LHCN-M2 (cell line): ENCODE data around the gene NME4. TPM values are rescaled to one million over a fixed set of nuclear protein-coding genes. Genes with fewer than 3 reads are reported as not detected.
A peak's percentile ranks its signal among the peaks of the same experiment; 100 is the strongest.
"Not testable (repeated sequence)": the region's sequence is repeated elsewhere in the genome, so short reads cannot be mapped to it uniquely, and the experiment has no call there.

ENCODE experiments used
- DNase-seq: peaks from one replicate; pipeline ENCODE4 v3.0.0-alpha.2; 2012; ENCODE audit warnings: low read depth
- total RNA-seq: library from RNA; depleted of rRNA; stranded (reverse); fragments of >200 nt; gene quantifications from 2 replicates; pipeline ENCODE4 v1.2.3, GENCODE V29; 2014

NME4 gene
- total RNA-seq, 1 experiment from 2014 or later = 142 TPM

DNA sequence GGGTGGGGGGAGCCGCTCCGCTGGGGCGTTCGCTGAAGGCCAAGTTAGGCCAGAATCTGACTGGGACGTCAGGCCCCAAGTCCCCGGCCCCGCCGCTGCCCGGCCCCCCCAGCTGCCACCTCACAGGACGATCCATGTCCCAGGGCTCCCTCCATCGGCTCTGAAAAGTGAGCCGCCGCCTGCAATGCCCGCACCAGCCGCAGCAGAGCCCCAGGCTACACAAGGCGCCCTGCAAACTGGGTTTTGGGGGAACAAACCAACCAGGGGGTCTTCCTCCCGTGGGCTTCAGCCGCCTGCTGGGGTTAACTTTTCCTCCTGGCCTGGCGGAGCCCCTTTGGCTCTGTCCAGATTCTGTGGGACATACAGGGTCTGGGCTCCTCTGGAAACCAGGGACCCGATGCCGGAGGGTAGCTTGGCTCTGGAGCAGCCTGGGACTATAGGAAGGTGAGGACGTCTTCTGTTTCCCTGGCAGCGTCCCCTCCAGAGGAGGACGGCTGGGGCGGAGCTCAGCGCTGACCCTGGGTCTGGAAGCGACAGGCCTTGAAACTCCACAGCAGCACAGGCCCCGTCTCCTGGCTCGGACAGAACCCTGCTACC, 835 bp downstream of the NME4 start:
- DNase-seq = peak; percentile 35

GRCh38 chr16:398561-399339, 1.8 kb downstream of the NME4 start:
- no peak for DNase-seq

GRCh38 chr16:399340-400019, 2.5 kb downstream of the NME4 start:
- no peak for DNase-seq

DNA sequence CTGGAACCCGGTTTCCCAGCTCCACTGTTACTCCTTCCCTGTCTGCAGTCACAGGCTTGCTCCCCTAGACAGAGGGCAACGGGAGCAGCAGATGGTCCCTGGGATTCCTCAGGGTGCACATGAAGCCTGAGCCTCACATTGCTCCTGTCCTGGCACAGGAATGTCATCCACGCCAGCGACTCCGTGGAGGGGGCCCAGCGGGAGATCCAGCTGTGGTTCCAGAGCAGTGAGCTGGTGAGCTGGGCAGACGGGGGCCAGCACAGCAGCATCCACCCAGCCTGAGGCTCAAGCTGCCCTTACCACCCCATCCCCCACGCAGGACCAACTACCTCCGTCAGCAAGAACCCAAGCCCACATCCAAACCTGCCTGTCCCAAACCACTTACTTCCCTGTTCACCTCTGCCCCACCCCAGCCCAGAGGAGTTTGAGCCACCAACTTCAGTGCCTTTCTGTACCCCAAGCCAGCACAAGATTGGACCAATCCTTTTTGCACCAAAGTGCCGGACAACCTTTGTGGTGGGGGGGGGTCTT, 3.1 kb downstream of the NME4 start:
- no peak for DNase-seq

DNA sequence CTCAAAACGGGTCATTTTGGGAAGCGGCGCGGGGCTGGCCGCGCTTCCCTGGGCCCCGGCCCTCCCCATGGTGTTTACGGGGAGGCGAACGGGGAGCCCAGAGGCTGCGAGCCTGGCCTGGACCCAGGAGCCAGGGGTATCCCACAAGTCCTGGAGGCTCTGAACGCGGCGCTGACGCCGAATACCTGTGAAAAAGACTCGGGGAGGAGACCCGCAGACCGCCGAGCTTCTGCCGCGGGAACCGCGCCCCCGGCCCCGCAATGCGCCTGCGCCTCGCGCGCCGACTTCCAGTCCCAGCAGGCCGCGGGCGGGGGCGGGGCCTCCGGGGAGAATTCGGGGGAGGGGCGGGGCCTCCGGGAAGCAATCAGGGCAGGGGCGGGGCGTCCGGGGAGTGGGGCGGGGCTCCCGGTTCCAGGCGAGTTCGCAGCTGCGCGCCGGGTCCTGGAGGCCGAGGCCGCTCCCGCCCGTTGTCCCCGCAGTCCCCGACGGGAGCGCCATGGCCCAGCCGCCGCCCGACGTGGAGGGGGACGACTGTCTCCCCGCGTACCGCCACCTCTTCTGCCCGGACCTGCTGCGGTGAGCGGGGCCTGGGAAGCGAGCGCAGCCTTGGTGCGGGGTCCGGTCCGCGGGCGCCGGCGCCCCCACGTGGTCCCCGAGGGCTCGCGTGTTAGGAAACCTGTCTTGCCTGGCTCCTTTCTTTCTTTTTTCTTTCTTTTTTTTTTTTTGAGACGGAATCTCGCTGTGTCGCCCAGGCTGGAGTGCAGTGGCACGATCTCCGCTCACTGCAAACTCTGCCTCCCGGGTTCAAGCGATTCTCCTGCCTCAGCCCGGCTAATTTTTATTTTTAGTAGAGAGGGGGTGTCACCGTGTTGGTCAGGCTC, 4.7 kb downstream of the NME4 start, which contains the start of gene DECR2:
DECR2 (plus strand) TSS at position 418 of the 881 bp plus-strand sequence; CDS start at position 497, 79 bp downstream.
- peak; percentile 84 for DNase-seq

GRCh38 chr16:404971-405486, 8.0 kb downstream of the NME4 start:
- no peak for DNase-seq

DNA sequence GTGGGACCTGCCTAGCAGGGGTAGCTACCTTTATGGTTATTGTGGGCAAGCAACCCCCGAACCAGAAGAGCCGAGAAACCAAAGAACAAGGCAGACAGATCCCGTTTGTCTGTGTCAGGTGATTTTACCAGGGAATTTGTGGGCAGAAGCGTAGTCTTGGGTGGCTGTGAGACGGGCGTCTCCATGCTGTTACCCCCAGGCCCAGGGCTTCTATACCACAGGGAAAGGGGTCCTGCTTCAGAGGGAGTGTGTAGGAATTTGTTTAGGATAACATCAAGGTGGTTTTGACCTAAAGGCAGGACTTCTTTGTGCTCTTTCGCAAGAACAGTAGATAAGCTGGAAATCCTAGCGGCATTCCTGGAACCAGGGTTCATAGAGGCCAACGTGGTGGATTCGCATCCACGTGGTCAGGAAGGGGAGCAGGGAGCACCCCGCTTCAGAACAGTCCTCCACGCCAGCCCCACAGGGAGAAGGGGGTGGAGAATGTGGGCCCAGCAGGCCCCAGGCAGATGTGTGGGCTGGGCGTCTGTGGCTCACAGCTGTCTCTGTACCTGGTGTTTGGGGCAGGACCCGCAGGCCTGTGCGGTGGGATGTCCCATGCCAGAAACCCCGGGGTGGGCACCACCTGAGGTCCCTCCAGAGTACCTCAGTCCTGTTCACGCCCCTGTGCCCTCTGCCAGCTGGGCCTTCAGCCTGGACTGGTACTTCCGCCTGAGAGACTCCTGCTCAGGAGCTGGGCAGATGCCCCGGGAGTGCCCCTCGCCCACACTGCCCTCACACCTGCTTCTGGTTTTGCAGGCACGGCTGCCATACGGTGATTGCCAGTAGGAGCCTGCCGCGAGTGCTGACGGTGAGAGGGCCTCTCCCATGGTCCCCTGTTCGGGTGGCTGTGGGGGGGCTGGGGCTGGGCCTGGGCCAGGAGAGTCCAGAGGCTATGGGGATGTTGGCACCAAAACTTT, 8.8 kb downstream of the NME4 start:
- DNase-seq = no peak

- DNase-seq = no peak
Observed at GRCh38 chr16:407253-407652, 10.3 kb downstream of the NME4 start.

- DNase-seq = no peak
Observed at GRCh38 chr16:410516-411178, 13.6 kb downstream of the NME4 start.

DNA sequence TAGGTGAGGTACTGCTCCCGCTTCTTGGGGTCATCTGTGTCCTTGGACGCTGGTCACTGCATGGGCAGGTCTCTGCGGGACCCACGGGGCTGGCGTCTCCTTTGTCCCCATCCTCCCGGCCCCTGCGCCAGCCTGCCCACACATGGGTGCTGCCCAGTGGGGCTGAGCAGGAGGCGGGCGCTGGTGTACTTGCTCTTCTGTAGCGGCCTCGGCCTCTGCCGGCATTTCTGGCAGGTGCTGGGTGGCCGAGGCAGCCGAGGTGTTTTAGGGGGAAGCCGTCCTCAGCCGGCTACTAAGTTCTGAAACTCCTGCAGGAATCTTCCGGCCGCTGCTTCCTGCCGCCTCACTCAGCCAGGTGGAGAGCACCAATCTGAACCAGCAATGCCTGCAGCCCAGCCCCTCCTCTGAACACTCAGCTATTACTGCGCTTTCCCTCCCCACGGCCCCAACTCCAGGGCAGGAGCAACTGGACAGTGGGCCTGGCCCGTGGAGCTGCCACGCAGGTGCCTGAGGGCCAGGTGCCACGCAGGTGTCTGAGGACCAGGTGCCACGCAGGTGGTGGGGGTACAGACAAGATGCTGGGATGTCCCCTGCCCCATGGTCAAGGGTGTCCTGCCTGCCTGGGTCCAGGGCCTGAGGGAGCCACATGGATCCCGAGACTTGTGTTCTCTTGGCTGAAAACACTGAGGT, 14.7 kb downstream of the NME4 start:
- DNase-seq = no peak

DNA sequence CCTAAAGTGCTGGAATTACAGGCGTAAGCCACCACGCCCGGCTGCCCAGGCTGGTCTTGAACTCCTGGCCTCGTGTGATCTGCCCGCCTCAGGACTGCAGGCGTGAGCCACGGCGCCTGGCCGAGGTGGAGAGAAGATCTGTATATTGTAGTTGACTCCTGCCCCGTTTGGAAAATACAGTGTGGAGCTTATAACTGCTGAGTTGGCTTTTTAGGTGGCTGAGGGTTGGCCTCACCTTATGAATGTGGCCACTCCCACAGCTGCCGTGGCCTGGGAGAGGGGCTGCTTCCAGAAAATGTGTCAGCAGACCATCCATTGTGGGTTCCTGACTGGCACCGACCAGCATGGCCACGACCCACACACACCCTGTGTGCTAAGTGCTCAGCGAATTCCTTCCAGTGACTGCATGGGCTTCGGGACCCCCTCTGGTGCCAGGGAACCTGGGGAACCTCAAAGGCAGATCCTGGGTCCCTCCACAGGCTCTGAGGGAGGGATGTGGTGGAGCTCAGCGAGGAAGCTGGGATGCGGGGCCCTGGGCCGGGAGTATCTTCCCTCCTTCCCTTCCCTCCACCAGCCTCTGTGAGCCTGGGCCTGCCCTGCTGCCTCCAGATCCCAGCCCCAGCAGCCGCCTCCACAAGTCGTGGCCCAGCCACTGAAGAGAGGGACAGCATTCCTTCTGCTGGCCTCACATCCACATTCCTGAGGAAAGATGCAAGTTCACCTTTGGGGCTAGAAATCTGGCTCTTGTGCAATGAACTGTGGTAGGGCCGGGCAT, 17.6 kb downstream of the NME4 start:
- no peak for DNase-seq

GRCh38 chr16:415170-415498, 18.1 kb downstream of the NME4 start:
- not testable (repeated sequence) for DNase-seq

GRCh38 chr16:422179-422578, 25.2 kb downstream of the NME4 start:
- DNase-seq = not testable (repeated sequence)

- DNase-seq = peak; percentile 98
Observed at GRCh38 chr16:424033-424622, 27.1 kb downstream of the NME4 start.

GRCh38 chr16:424623-425081, 27.7 kb downstream of the NME4 start:
- no peak for DNase-seq

DNA sequence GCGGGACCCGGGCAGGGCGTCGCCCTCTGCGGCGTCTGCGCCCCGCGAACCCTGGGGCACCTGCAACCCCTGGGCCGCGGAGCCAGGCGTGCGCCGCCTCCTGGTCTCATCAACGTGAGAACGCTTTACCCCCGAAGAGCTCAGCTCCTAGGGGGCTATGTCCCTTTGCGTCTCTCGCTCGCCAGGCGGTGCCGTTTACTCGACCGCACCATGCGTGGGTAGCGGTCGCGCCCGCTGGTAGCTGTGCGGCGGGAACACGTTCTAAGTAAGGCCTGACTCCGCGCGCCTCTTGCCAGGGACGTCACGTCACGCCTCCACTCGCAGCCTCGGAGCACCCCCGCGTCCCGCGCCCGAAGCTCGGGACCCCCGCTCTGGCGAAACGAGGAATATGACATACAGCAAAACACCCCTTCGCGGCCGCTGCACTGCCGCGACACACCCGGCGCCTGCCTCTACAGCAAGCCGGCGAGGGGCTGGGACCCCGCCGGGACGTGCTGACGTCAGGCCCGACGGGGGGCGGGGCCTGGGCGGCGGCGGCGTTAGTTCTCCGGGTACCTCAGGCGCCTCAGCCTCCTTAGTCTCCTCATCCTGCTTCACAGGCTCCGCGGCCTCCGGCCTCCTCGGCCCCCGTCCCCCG, 28.2 kb downstream of the NME4 start, which contains the start of gene RAB11FIP3:
RAB11FIP3 (plus strand) TSS at position 568 of the 637 bp plus-strand sequence. CDS start 358 bp downstream, outside the sequence.
- DNase-seq = peak; percentile 79

DNA sequence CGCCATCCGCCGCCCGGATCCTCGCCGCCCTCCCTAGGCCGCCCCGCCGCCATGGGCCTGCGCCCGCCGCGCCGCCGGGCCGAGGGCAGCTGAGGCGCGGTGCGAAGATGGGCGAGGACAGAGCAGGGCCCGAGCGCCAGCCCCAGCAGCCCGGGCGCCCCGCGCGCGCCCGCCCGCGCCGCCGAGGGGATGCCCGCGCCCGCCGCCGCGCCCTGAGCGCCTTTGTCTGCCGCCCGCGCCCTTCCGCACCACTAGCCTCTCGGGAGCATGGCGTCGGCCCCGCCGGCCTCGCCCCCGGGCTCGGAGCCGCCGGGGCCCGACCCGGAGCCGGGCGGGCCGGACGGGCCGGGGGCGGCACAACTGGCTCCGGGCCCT, 28.7 kb downstream of the NME4 start:
- DNase-seq = no peak
